HFFc6 (cell line): ENCODE results near the gene CACNA1G. TPM values are rescaled to one million over a fixed set of nuclear protein-coding genes. Genes with fewer than 3 reads are reported as not detected.

Source experiments
- DNase-seq: peaks from one replicate; pipeline ENCODE4 v3.0.0-alpha.2; 2018
- H3K27ac Mint-ChIP-seq: 2 replicates; pipeline ENCODE4 v1.8.0; 2020; ENCODE audit warnings: mild to moderate bottlenecking, mixed read lengths
- H3K27me3 Mint-ChIP-seq: 2 replicates; pipeline ENCODE4 v1.8.0; 2021; ENCODE audit warnings: mild to moderate bottlenecking, moderate library complexity, mixed read lengths; ENCODE audit not compliant: insufficient read depth
- H3K36me3 Mint-ChIP-seq: 2 replicates; pipeline ENCODE4 v1.8.0; 2021; ENCODE audit warnings: low read depth, mixed read lengths
- H3K4me1 Mint-ChIP-seq: 2 replicates; pipeline ENCODE4 v1.8.0; 2020; ENCODE audit warnings: low read depth, mixed read lengths
- H3K4me3 Mint-ChIP-seq: 2 replicates; pipeline ENCODE4 v1.8.0; 2020; ENCODE audit warnings: mild to moderate bottlenecking, moderate library complexity, mixed read lengths
- H3K9me3 Mint-ChIP-seq: 2 replicates; pipeline ENCODE4 v1.8.0; 2020; ENCODE audit warnings: mild to moderate bottlenecking, mixed read lengths
- total RNA-seq, 6 experiments: library from RNA; stranded (reverse); fragmentation: NEBNext Ultra II Directional; extraction: Animal tissue kit (Norgen Biotek cat#: 25700); gene quantifications; 2 replicates in 1 of 6; 3 replicates in 5 of 6; pipeline ENCODE4 v1.2.3, GENCODE V29; 2021
- TF ChIP-seq, protein P1 (sequence below): fragments of 200-600 bp; sonication (generic); IDR thresholded peaks from 2 replicates; pipeline ENCODE4 v1.5.0; 2021; ENCODE audit warnings: antibody characterized with exemption, mild to moderate bottlenecking

The CACNA1G gene
- total RNA-seq, 6 experiments from 2014 or later, result 0.03 to 0.19 (median 0.05) TPM; not detected in 1

DNA sequence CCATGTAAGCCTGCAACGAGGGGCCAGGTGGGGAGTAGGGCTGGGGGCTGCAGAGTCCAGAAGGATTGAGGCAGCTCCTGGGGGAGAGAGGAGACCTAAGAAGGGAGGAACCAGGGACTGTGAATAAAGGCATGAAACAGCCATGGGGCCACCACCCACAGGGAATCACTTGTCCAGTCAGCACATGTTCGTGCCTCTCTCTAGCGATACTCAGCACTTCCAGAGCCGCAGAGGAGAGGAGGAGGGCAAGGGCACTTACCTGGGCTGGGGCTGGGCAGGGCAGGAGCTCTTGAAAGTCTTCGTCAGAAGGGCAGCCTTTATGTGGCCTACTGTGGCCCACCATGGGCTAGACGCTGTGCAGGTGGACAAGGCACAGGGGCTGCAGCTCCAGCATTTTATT, 24.2 kb downstream of the CACNA1G start:
- H3K27ac Mint-ChIP-seq, result no peak overlapping the region
- H3K4me1 Mint-ChIP-seq, result peaks cover 19% of the 10 kb centered on the region
- DNase-seq, result no peak
- no peaks in the 10 kb centered on the region for H3K9me3 Mint-ChIP-seq
- TF ChIP-seq, protein P1, sequence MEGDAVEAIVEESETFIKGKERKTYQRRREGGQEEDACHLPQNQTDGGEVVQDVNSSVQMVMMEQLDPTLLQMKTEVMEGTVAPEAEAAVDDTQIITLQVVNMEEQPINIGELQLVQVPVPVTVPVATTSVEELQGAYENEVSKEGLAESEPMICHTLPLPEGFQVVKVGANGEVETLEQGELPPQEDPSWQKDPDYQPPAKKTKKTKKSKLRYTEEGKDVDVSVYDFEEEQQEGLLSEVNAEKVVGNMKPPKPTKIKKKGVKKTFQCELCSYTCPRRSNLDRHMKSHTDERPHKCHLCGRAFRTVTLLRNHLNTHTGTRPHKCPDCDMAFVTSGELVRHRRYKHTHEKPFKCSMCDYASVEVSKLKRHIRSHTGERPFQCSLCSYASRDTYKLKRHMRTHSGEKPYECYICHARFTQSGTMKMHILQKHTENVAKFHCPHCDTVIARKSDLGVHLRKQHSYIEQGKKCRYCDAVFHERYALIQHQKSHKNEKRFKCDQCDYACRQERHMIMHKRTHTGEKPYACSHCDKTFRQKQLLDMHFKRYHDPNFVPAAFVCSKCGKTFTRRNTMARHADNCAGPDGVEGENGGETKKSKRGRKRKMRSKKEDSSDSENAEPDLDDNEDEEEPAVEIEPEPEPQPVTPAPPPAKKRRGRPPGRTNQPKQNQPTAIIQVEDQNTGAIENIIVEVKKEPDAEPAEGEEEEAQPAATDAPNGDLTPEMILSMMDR, result no peak
- H3K4me3 Mint-ChIP-seq, result no peak overlapping the region
- H3K36me3 Mint-ChIP-seq, result no peaks in the 10 kb centered on the region
- H3K27me3 Mint-ChIP-seq, result peaks cover 53% of the 10 kb centered on the region

DNA sequence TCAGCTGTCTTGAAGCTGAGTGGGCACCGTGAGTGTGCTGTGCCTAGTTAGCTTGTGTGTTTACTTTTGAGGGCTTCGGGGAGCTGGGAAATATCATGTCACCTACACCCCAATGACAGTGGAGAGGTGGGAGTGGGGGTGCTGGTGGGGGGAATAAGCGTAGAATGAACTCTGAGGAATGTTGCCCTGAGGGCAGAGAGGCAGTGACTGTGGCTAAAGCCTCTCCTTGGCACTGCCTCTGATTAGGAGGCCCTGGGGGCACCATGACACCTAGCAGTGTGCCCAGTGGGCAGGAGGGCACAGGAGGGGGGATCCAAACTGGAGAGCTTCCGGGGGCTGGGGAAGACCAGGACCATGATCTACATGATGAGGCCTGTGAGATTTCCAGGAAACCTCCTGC, 24.8 kb downstream of the CACNA1G start:
- DNase-seq, result no peak
- Mint-ChIP-seq H3K36me3 (no peaks in the 10 kb centered on the region), H3K9me3 (no peaks in the 10 kb centered on the region), H3K4me1 (peaks cover 20% of the 10 kb centered on the region), H3K27ac (no peak overlapping the region), H3K4me3 (no peak overlapping the region), H3K27me3 (peaks cover 53% of the 10 kb centered on the region)
- TF ChIP-seq, protein P1, result no peak

DNA sequence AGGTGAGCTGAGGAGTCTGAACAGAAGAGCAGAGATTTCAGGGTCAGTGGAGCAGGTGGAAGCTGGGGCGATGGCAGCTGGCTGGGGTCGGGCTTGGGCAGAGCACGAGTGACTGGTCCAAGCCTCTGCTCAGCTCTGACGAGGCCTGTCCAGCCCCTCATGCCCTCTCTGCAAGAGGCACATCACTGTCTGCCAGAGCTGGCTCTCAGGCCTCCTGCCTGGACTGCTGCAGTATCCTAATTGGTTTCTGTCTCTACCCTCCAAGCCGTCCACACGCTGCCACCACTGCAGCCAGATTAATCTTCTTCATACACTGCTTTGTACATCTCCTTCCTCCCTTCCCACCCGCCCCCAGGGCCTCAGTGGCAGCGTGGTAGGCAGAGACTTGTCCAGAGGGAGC, 25.4 kb downstream of the CACNA1G start:
- Mint-ChIP-seq H3K27ac (no peak overlapping the region), H3K9me3 (no peaks in the 10 kb centered on the region), H3K36me3 (no peaks in the 10 kb centered on the region), H3K27me3 (peaks cover 52% of the 10 kb centered on the region), H3K4me1 (peaks cover 20% of the 10 kb centered on the region), H3K4me3 (no peak overlapping the region)
- TF ChIP-seq, protein P1, result no peak
- no peak for DNase-seq

DNA sequence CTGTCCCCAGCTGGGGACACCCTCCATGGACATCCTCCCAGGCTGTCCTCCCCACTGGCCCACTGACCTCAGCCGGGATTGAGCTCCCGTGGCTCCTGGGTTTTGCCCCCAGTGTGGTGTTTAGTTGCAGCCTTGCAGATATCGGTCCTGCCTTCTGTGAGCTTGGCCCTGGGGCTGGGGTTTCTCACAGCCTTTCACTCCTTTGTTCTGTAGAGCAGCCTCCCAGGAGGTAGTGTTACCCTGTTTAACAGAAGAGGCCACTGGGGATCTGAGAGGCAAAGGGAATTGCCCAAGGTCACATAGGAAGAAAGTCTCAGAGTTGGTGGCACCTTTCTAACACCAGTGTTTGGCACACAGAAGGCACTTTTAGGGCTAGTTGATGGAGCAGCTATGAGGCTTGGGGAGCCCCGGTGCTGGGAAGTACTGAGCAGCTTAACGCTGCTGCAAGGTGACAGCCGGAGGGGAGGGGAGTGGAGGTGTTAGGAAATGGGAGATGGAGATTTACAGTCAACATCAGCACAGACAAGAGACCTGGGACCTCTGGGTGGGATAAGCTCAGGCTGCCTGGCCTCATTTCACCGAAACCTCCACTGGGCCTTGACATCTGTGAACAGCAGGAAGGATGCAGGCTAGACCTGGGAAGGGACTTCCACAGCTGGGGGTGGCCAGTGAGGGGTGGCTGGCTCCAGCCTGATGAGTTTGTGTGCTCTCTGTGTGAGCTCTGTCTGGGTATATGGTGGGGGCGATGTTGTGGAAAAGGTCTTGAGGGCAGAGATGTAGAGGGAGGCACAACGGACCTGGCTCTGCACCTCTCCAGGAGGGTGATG, 26.1 kb downstream of the CACNA1G start:
- peaks cover 46% of the 10 kb centered on the region for H3K27me3 Mint-ChIP-seq
- no peaks in the 10 kb centered on the region for H3K9me3 Mint-ChIP-seq
- H3K4me3 Mint-ChIP-seq, result no peak overlapping the region
- DNase-seq, result no peak
- no peak overlapping the region for H3K27ac Mint-ChIP-seq
- TF ChIP-seq, protein P1, result no peak
- H3K4me1 Mint-ChIP-seq, result peaks cover 20% of the 10 kb centered on the region
- no peaks in the 10 kb centered on the region for H3K36me3 Mint-ChIP-seq

DNA sequence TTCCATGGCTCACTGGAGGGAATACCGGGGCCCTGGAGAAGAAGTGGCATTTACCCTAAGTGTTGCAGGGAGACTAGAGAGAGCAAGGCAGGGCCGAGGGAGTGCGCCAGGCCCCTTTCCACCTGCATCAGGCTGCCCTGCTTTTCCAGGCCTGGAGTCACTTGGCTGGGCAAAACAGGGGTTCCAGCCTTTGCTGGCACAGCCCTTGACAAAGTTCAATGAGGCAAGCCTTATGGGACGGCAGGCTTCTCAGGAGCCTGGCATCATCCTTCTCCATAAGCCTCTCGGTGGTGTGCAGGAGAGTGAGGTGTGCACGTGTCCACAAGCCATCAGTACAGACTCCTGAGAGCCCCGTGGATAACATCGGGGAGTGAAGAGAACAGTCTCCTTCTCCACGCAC, 27.1 kb downstream of the CACNA1G start:
- Mint-ChIP-seq H3K27ac (no peak overlapping the region), H3K9me3 (no peaks in the 10 kb centered on the region), H3K36me3 (no peaks in the 10 kb centered on the region), H3K4me3 (no peak overlapping the region), H3K27me3 (peaks cover 47% of the 10 kb centered on the region), H3K4me1 (peaks cover 20% of the 10 kb centered on the region)
- DNase-seq, result no peak
- TF ChIP-seq, protein P1, result no peak
